ENCODE results near the gene MYOF. TPM values are rescaled to one million over a fixed set of nuclear protein-coding genes. Genes with fewer than 3 reads are reported as not detected.

MYOF gene
- total RNA-seq, 1 donor = 379 TPM

GRCh38 chr10:93261089-93261488 lies 221.0 kb downstream of the MYOF start:
- Histone ChIP-seq H3K4me2 (ENCODE audit: insufficient read depth, low read length) (no peak overlapping the region), H2AFZ (ENCODE audit: low read length) (no peak overlapping the region), H3K27ac (ENCODE audit: low read depth, low read length) (no peak overlapping the region), H3K4me3 (ENCODE audit: insufficient read depth, low read length) (no peak overlapping the region), H3K27me3 (ENCODE audit: insufficient read depth, low read length) (no peaks in the 10 kb centered on the region), H3K79me2 (ENCODE audit: insufficient read depth, low read length) (no peaks in the 10 kb centered on the region), H4K20me1 (ENCODE audit: insufficient read depth, low read length) (no peaks in the 10 kb centered on the region), H3K36me3 (ENCODE audit: insufficient read depth, low read length) (no peaks in the 10 kb centered on the region), H3K4me1 (ENCODE audit: insufficient read depth, low read length) (peaks cover 2% of the 10 kb centered on the region), H3K9me3 (ENCODE audit: low read depth, low read length) (no peaks in the 10 kb centered on the region)
- no peak for TF ChIP-seq CTCF (IDR thresholded peaks at IDR 0.05; ENCODE audit: extremely low read depth, low read depth, low read length)
- no peak for DNase-seq (ENCODE audit: insufficient read length, low spot score, missing footprints)

DNA sequence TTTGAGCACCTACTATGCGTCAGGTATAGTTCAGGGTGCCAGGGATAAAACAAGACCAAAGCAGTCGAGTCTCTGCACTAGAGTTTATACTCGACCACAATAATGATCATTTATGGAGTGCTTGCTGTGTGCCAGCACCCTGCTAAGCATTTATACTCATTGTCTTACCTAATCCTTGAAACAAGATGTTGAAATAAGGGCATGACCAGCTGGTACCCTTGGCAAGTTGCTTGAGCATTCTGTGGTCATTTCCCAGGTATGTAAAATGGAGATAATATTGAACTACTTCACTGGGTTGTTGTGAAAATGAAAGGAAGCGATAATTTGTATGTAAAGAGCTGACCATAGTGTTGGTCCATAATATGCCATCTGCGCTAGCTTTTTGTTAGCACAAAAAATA lies 223.0 kb downstream of the MYOF start:
- Histone ChIP-seq H3K27me3 (ENCODE audit: insufficient read depth, low read length) (no peaks in the 10 kb centered on the region), H4K20me1 (ENCODE audit: insufficient read depth, low read length) (no peaks in the 10 kb centered on the region), H3K4me1 (ENCODE audit: insufficient read depth, low read length) (peaks cover 2% of the 10 kb centered on the region), H3K36me3 (ENCODE audit: insufficient read depth, low read length) (no peaks in the 10 kb centered on the region), H2AFZ (ENCODE audit: low read length) (no peak overlapping the region), H3K79me2 (ENCODE audit: insufficient read depth, low read length) (no peaks in the 10 kb centered on the region), H3K4me2 (ENCODE audit: insufficient read depth, low read length) (no peak overlapping the region), H3K9me3 (ENCODE audit: low read depth, low read length) (no peaks in the 10 kb centered on the region), H3K27ac (ENCODE audit: low read depth, low read length) (no peak overlapping the region), H3K4me3 (ENCODE audit: insufficient read depth, low read length) (no peak overlapping the region)
- DNase-seq (ENCODE audit: insufficient read length, low spot score, missing footprints) = no peak
- no peak for TF ChIP-seq CTCF (IDR thresholded peaks at IDR 0.05; ENCODE audit: extremely low read depth, low read depth, low read length)

Small RNA genes within 50 kb of the gene (small RNA-seq; reads per million reads assigned to genes)
- gene RNA5SP323 = not detected

Other genes with a start within 250 kb of the MYOF start
- 4.7 TPM in 2 replicates for gene CEP55, start 14.3 kb upstream of the MYOF start, total RNA-seq
- not detected in 2 replicates for gene FFAR4, start 84.3 kb upstream of the MYOF start, total RNA-seq
- 2.1 and 3.3 TPM in 2 replicates for gene RBP4, start 118.9 kb upstream of the MYOF start, total RNA-seq
- not detected in 2 replicates for gene PDE6C, start 130.2 kb upstream of the MYOF start, total RNA-seq
- gene FRA10AC1, start 220.3 kb upstream of the MYOF start, total RNA-seq = 8.7 and 28.3 TPM in 2 replicates

All from osteoblast (primary cell).